Aorta (tissue), 5 donors: ENCODE measurements around the gene ETV3. TPM values are rescaled to one million over a fixed set of nuclear protein-coding genes. Genes with fewer than 3 reads are reported as not detected.
"Not testable (repeated sequence)": the region's sequence is repeated elsewhere in the genome, so short reads cannot be mapped to it uniquely, and the experiment has no call there.

ENCODE experiments used
- ATAC-seq: fragments of 200-7000 bp; cut with Tn5 transposase; one replicate; pipeline ENCODE4 v1.9.1; 2022; ENCODE audit warnings: moderate library complexity; ENCODE audit not compliant: low FRiP score
- DNase-seq, 2 donors: peaks; one replicate each; pipeline ENCODE4 v3.0.0-alpha.2; 2020
- H3K27ac ChIP-seq, 2 donors: one replicate each; pipeline ENCODE4 v1.5.1; 2013; ENCODE audit warnings: low read length in 2 of 2, mild to moderate bottlenecking in 2 of 2, moderate library complexity in 2 of 2, control low read depth in 1 of 2, inconsistent platforms in 1 of 2, low read depth in 1 of 2
- H3K27me3 ChIP-seq, 2 donors: one replicate each; pipeline ENCODE4 v1.6.1; 2013; ENCODE audit warnings: control low read depth in 1 of 2, low read length in 1 of 2, mild to moderate bottlenecking in 1 of 2, moderate library complexity in 1 of 2; ENCODE audit not compliant: insufficient read depth in 2 of 2, control insufficient read depth in 1 of 2
- H3K36me3 ChIP-seq, 2 donors: one replicate each; pipeline ENCODE4 v1.6.1; 2013; ENCODE audit warnings: control low read depth in 1 of 2, low read length in 1 of 2, mild to moderate bottlenecking in 1 of 2; ENCODE audit not compliant: insufficient read depth in 2 of 2, control insufficient read depth in 1 of 2
- H3K4me1 ChIP-seq, 2 donors: one replicate each; pipeline ENCODE4 v1.6.1; 2013; ENCODE audit warnings: low read length in 2 of 2, control low read depth in 1 of 2, mild to moderate bottlenecking in 1 of 2, moderate library complexity in 1 of 2; ENCODE audit not compliant: insufficient read depth in 2 of 2, control insufficient read depth in 1 of 2
- H3K4me3 ChIP-seq, 2 donors: one replicate each; pipeline ENCODE4 v1.5.1; 2013; ENCODE audit warnings: low read length in 2 of 2, control low read depth in 1 of 2, mild to moderate bottlenecking in 1 of 2
- H3K9me3 ChIP-seq: one replicate; pipeline ENCODE4 v1.6.1; 2013; ENCODE audit warnings: mild to moderate bottlenecking, low read length; ENCODE audit not compliant: control insufficient read depth
- WGBS, 2 donors: extraction: QIAGEN DNeasy Blood & Tissue Kit; methylation state at CpG; one replicate each; pipeline ENCODE4 v1.1.7; 2013; 5-methylcytosine and 5-hydroxymethylcytosine counted together
- intact Hi-C, 2 donors: fragments of 100-400 bp; cut with DNase I; formaldehyde crosslinking; loops; one replicate each; pipeline versions ENCODE4 v1.14.2 to v1.15.0; 2022
- polyA plus RNA-seq, 2 donors: library from polyadenylated mRNA; stranded (reverse); fragments of 200-250 nt; gene quantifications; one replicate each; pipeline ENCODE4 v1.2.3, GENCODE V29; 2013
- total RNA-seq, 2 donors: library from RNA; stranded (reverse); fragmentation: NEBNext Ultra II Directional; extraction: Animal tissue kit (Norgen Biotek cat#: 25700); gene quantifications; one replicate each; pipeline ENCODE4 v1.2.1, GENCODE V29; 2021
- donor health status: healthy with polysubstance abuse.
- donor health status: Bipolar disorder and iron deficiency.
- donor health status: DM: no; HTN: no; CAD: no.
- donor health status: DM: no; HTN: no; CAD: no.
- donor health status: DM: yes; HTN: yes; CAD: no.

ETV3 gene
- total and polyA plus RNA-seq, 4 donors: 6.6 to 33.6 (median 22.2) TPM

- Histone ChIP-seq H3K4me3 (no peak overlapping the region), H3K27me3 (no peaks in the 10 kb centered on the region), H3K36me3 (no peaks in the 10 kb centered on the region), H3K27ac (no peak overlapping the region), H3K4me1 (no peaks in the 10 kb centered on the region), H3K9me3 (no peaks in the 10 kb centered on the region)
- ATAC-seq (no peak), DNase-seq (peak in 1 of 2 donors; percentile 30)
- intact Hi-C loops: no loop called here
- WGBS, 2 donors: 84 to 95% methylated on average over 6 of the region's 6 CpGs
Observed at GRCh38 chr1:157176591-157177121, 38.5 kb upstream of the ETV3 start.

GRCh38 chr1:157176016-157176415 lies 37.8 kb upstream of the ETV3 start:
- intact Hi-C loops: no loop called here
- ATAC-seq (no peak), DNase-seq (no peak)
- no peaks in the 10 kb centered on the region for H3K36me3 ChIP-seq
- WGBS, 2 donors: 90 to 92% methylated on average over 1 of the region's 1 CpG
- no peaks in the 10 kb centered on the region for H3K27me3 ChIP-seq
- H3K4me1 ChIP-seq: no peaks in the 10 kb centered on the region
- no peak overlapping the region for H3K27ac ChIP-seq
- no peaks in the 10 kb centered on the region for H3K9me3 ChIP-seq
- H3K4me3 ChIP-seq: no peak overlapping the region

- ATAC-seq (no peak), DNase-seq (no peak)
- H3K27me3 ChIP-seq: no peaks in the 10 kb centered on the region
- H3K27ac ChIP-seq: no peak overlapping the region
- H3K4me1 ChIP-seq: no peaks in the 10 kb centered on the region
- no peaks in the 10 kb centered on the region for H3K9me3 ChIP-seq
- 86 to 87% methylated on average over 8 of the region's 8 CpGs for WGBS, 2 donors
- H3K4me3 ChIP-seq: no peak overlapping the region
- no peaks in the 10 kb centered on the region for H3K36me3 ChIP-seq
- intact Hi-C loops: no loop called here
Observed at GRCh38 chr1:157173900-157174410, 35.8 kb upstream of the ETV3 start.

- H3K9me3 ChIP-seq, DNase-seq, H3K27me3 ChIP-seq, H3K4me1 ChIP-seq, H3K27ac ChIP-seq, H3K36me3 ChIP-seq, ATAC-seq, intact Hi-C loops, H3K4me3 ChIP-seq: not testable (repeated sequence)
- 78 to 83% methylated on average over 2 of the region's 2 CpGs for WGBS, 2 donors
Observed at GRCh38 chr1:157173241-157173640, 35.0 kb upstream of the ETV3 start.

- H3K27me3 ChIP-seq, DNase-seq, H3K9me3 ChIP-seq, ATAC-seq, intact Hi-C loops, H3K4me3 ChIP-seq, H3K36me3 ChIP-seq, H3K4me1 ChIP-seq, H3K27ac ChIP-seq: not testable (repeated sequence)
- WGBS, 2 donors: 42 to 58% methylated on average over 2 of the region's 2 CpGs
Observed at GRCh38 chr1:157172591-157172990, 34.4 kb upstream of the ETV3 start.

- DNase-seq, H3K4me1 ChIP-seq, H3K4me3 ChIP-seq, ATAC-seq, H3K36me3 ChIP-seq, intact Hi-C loops, H3K9me3 ChIP-seq, H3K27me3 ChIP-seq, H3K27ac ChIP-seq: not testable (repeated sequence)
- WGBS, 2 donors: 29 to 30% methylated on average over 5 to 7 of the region's 8 CpGs
Observed at GRCh38 chr1:157171903-157172503, 33.8 kb upstream of the ETV3 start.

GRCh38 chr1:157170677-157171515 lies 32.7 kb upstream of the ETV3 start:
- H3K9me3 ChIP-seq: no peaks in the 10 kb centered on the region
- H3K4me1 ChIP-seq: no peaks in the 10 kb centered on the region
- ATAC-seq: no peak
- no peaks in the 10 kb centered on the region for H3K36me3 ChIP-seq
- intact Hi-C loops: no loop called here
- H3K27ac ChIP-seq: no peak overlapping the region
- H3K27me3 ChIP-seq: no peaks in the 10 kb centered on the region
- 78 to 80% methylated on average over 22 of the region's 22 CpGs for WGBS, 2 donors
- H3K4me3 ChIP-seq: no peak overlapping the region
- no peak for DNase-seq

- Histone ChIP-seq H3K9me3 (no peaks in the 10 kb centered on the region), H3K4me3 (no peak overlapping the region), H3K36me3 (no peaks in the 10 kb centered on the region), H3K4me1 (no peaks in the 10 kb centered on the region), H3K27me3 (no peaks in the 10 kb centered on the region), H3K27ac (no peak overlapping the region)
- DNase-seq (no peak), ATAC-seq (no peak)
- 93 to 94% methylated on average over 9 of the region's 9 CpGs for WGBS, 2 donors
- intact Hi-C loops: no loop called here
Observed at GRCh38 chr1:157168015-157168414, 29.8 kb upstream of the ETV3 start.
